Mesendoderm (in vitro differentiated cells): ENCODE results near the gene PPP4R3B.

ENCODE experiments used
- DNase-seq: peaks from one replicate; pipeline ENCODE4 v3.0.0; 2013
- H2AK5ac ChIP-seq: 2 replicates; pipeline ENCODE4 v1.6.1; 2013; ENCODE audit warnings: low read length, inconsistent platforms
- H2BK120ac ChIP-seq: 2 replicates; pipeline ENCODE4 v1.6.1; 2013; ENCODE audit warnings: low read depth, mild to moderate bottlenecking, low read length, moderate library complexity, mixed read lengths
- H2BK15ac ChIP-seq: replicated peaks from 2 replicates; pipeline ENCODE4 v1.6.1; 2013; ENCODE audit warnings: low read depth, mild to moderate bottlenecking, moderate library complexity
- H2BK5ac ChIP-seq: 2 replicates; pipeline ENCODE4 v1.6.1; 2013; ENCODE audit warnings: low read length, inconsistent platforms
- H3K18ac ChIP-seq: 2 replicates; pipeline ENCODE4 v1.6.1; 2013; ENCODE audit warnings: mild to moderate bottlenecking, low read length, mixed read lengths
- H3K23ac ChIP-seq: one replicate; pipeline ENCODE4 v1.6.1; 2013; ENCODE audit warnings: low read length
- H3K27ac ChIP-seq: 2 replicates; pipeline ENCODE4 v1.5.1; 2013; ENCODE audit warnings: low read depth, mild to moderate bottlenecking, inconsistent platforms, low read length, moderate library complexity
- H3K27me3 ChIP-seq: 2 replicates; pipeline ENCODE4 v1.6.1; 2013; ENCODE audit warnings: low read length, control low read depth, mild to moderate bottlenecking, inconsistent platforms; ENCODE audit not compliant: insufficient read depth, poor library complexity
- H3K36me3 ChIP-seq: 2 replicates; pipeline ENCODE4 v1.6.1; 2013; ENCODE audit warnings: low read length, inconsistent platforms; ENCODE audit not compliant: control insufficient read depth, insufficient read depth
- H3K4ac ChIP-seq: one replicate; pipeline ENCODE4 v1.6.1; 2013; ENCODE audit warnings: low read depth, mild to moderate bottlenecking, low read length, moderate library complexity
- H3K4me1 ChIP-seq: 2 replicates; pipeline ENCODE4 v1.6.1; 2013; ENCODE audit warnings: low read depth, low read length, inconsistent platforms; ENCODE audit not compliant: control insufficient read depth
- H3K4me2 ChIP-seq: 2 replicates; pipeline ENCODE4 v1.6.1; 2013; ENCODE audit warnings: low read length
- H3K4me3 ChIP-seq: 2 replicates; pipeline ENCODE4 v1.5.1; 2013; ENCODE audit warnings: mild to moderate bottlenecking, low read length
- H3K56ac ChIP-seq: one replicate; pipeline ENCODE4 v1.6.1; 2013; ENCODE audit warnings: low read length
- H3K79me1 ChIP-seq: 2 replicates; pipeline ENCODE4 v1.6.1; 2013; ENCODE audit warnings: low read length, inconsistent platforms
- H3K79me2 ChIP-seq: 2 replicates; pipeline ENCODE4 v1.6.1; 2013; ENCODE audit warnings: mild to moderate bottlenecking, low read length; ENCODE audit not compliant: control insufficient read depth, insufficient read depth
- H3K9ac ChIP-seq: 2 replicates; pipeline ENCODE4 v1.6.1; 2013; ENCODE audit warnings: low read length, inconsistent platforms
- H4K5ac ChIP-seq: one replicate; pipeline ENCODE4 v1.6.1; 2013; ENCODE audit warnings: low read length
- H4K8ac ChIP-seq: one replicate; pipeline ENCODE4 v1.6.1; 2013; ENCODE audit warnings: low read depth, mild to moderate bottlenecking, control low read depth, low read length, moderate library complexity
- WGBS: extraction: QIAGEN DNeasy Blood & Tissue Kit; methylation state at CpG from one replicate; pipeline ENCODE4 v1.1.7; 2013; ENCODE audit warnings: low lambda C conversion rate, missing lambda C conversion rate; ENCODE audit not compliant: insufficient coverage; ENCODE audit errors: extremely low coverage; 5-methylcytosine and 5-hydroxymethylcytosine counted together

The PPP4R3B gene

GRCh38 chr2:55524884-55525437 is 92.5 kb downstream of the PPP4R3B start:
- no peak overlapping the region for H2BK5ac ChIP-seq
- no peak overlapping the region for H2BK15ac ChIP-seq
- DNase-seq = no peak
- H3K79me1 ChIP-seq = no peaks in the 10 kb centered on the region
- H2AK5ac ChIP-seq = no peak overlapping the region
- no peak overlapping the region for H3K4me2 ChIP-seq
- H3K9ac ChIP-seq = no peak overlapping the region
- no peak overlapping the region for H3K56ac ChIP-seq
- WGBS = no CpG with 5 or more reads among the region's 5 CpGs
- H3K4me3 ChIP-seq = no peak overlapping the region
- no peak overlapping the region for H3K18ac ChIP-seq
- H3K27me3 ChIP-seq = no peaks in the 10 kb centered on the region
- H3K23ac ChIP-seq = no peak overlapping the region
- no peak overlapping the region for H2BK120ac ChIP-seq
- no peak overlapping the region for H3K4ac ChIP-seq
- H3K4me1 ChIP-seq = no peaks in the 10 kb centered on the region
- H4K5ac ChIP-seq = no peak overlapping the region
- no peak overlapping the region for H3K27ac ChIP-seq
- no peaks in the 10 kb centered on the region for H3K79me2 ChIP-seq
- H3K36me3 ChIP-seq = no peaks in the 10 kb centered on the region
- H4K8ac ChIP-seq = no peak overlapping the region

- DNase-seq = peak; percentile 35
- peak overlapping the region; percentile 92 for H3K4me2 ChIP-seq
- H2BK120ac ChIP-seq = no peak overlapping the region
- no peak overlapping the region for H3K27ac ChIP-seq
- H3K27me3 ChIP-seq = no peaks in the 10 kb centered on the region
- H3K4me1 ChIP-seq = no peaks in the 10 kb centered on the region
- H3K18ac ChIP-seq = no peak overlapping the region
- H3K36me3 ChIP-seq = no peaks in the 10 kb centered on the region
- peak overlapping the region; percentile 87 for H3K4me3 ChIP-seq
- no peak overlapping the region for H2BK5ac ChIP-seq
- H3K4ac ChIP-seq = no peak overlapping the region
- H3K23ac ChIP-seq = peak overlapping the region; percentile 76
- no peak overlapping the region for H4K5ac ChIP-seq
- H3K79me2 ChIP-seq = no peaks in the 10 kb centered on the region
- H3K9ac ChIP-seq = peak overlapping the region; percentile 81
- no peaks in the 10 kb centered on the region for H3K79me1 ChIP-seq
- H4K8ac ChIP-seq = no peak overlapping the region
- WGBS = no CpG with 5 or more reads among the region's 35 CpGs
- H3K56ac ChIP-seq = peak overlapping the region; percentile 88
- no peak overlapping the region for H2BK15ac ChIP-seq
- no peak overlapping the region for H2AK5ac ChIP-seq
Measured at GRCh38 chr2:55519938-55520885, 97.2 kb downstream of the PPP4R3B start.

- H3K27me3 ChIP-seq = no peaks in the 10 kb centered on the region
- H4K8ac ChIP-seq = no peak overlapping the region
- peak overlapping the region; percentile 87 for H3K56ac ChIP-seq
- no peak overlapping the region for H2BK120ac ChIP-seq
- no peak overlapping the region for H3K4ac ChIP-seq
- peak overlapping the region; percentile 63 for H3K9ac ChIP-seq
- H2BK5ac ChIP-seq = no peak overlapping the region
- peak overlapping the region; percentile 58 for H3K4me2 ChIP-seq
- no CpG with 5 or more reads among the region's 9 CpGs for WGBS
- H3K18ac ChIP-seq = no peak overlapping the region
- no peaks in the 10 kb centered on the region for H3K79me2 ChIP-seq
- H3K27ac ChIP-seq = peak overlapping the region; percentile 37
- H2AK5ac ChIP-seq = no peak overlapping the region
- peak; percentile 64 for DNase-seq
- peak overlapping the region; percentile 63 for H3K4me3 ChIP-seq
- no peaks in the 10 kb centered on the region for H3K4me1 ChIP-seq
- H4K5ac ChIP-seq = no peak overlapping the region
- no peak overlapping the region for H3K23ac ChIP-seq
- H3K79me1 ChIP-seq = no peaks in the 10 kb centered on the region
- H2BK15ac ChIP-seq = no peak overlapping the region
- no peaks in the 10 kb centered on the region for H3K36me3 ChIP-seq
Measured at GRCh38 chr2:55518841-55519165, 98.6 kb downstream of the PPP4R3B start.

GRCh38 chr2:55511508-55512124 is 105.8 kb downstream of the PPP4R3B start:
- WGBS = no CpG with 5 or more reads among the region's 7 CpGs
- no peak overlapping the region for H3K27ac ChIP-seq
- H2BK5ac ChIP-seq = no peak overlapping the region
- no peak overlapping the region for H2BK15ac ChIP-seq
- DNase-seq = peak; percentile 86
- H3K9ac ChIP-seq = no peak overlapping the region
- H3K79me2 ChIP-seq = no peaks in the 10 kb centered on the region
- H3K4me1 ChIP-seq = no peaks in the 10 kb centered on the region
- no peak overlapping the region for H4K8ac ChIP-seq
- H3K18ac ChIP-seq = no peak overlapping the region
- no peak overlapping the region for H3K56ac ChIP-seq
- H3K79me1 ChIP-seq = no peaks in the 10 kb centered on the region
- no peak overlapping the region for H2BK120ac ChIP-seq
- no peaks in the 10 kb centered on the region for H3K27me3 ChIP-seq
- no peak overlapping the region for H3K4me3 ChIP-seq
- H2AK5ac ChIP-seq = no peak overlapping the region
- no peak overlapping the region for H3K4me2 ChIP-seq
- no peak overlapping the region for H3K4ac ChIP-seq
- H3K36me3 ChIP-seq = no peaks in the 10 kb centered on the region
- no peak overlapping the region for H3K23ac ChIP-seq
- H4K5ac ChIP-seq = no peak overlapping the region

GRCh38 chr2:55502590-55503141 is 114.8 kb downstream of the PPP4R3B start:
- no peak overlapping the region for H3K56ac ChIP-seq
- no peaks in the 10 kb centered on the region for H3K36me3 ChIP-seq
- no peak overlapping the region for H3K23ac ChIP-seq
- no peaks in the 10 kb centered on the region for H3K4me1 ChIP-seq
- H3K4ac ChIP-seq = no peak overlapping the region
- no peak overlapping the region for H2BK5ac ChIP-seq
- no peak overlapping the region for H3K27ac ChIP-seq
- no peak overlapping the region for H2AK5ac ChIP-seq
- no peaks in the 10 kb centered on the region for H3K79me2 ChIP-seq
- H4K5ac ChIP-seq = no peak overlapping the region
- no peak for DNase-seq
- H2BK15ac ChIP-seq = no peak overlapping the region
- H3K79me1 ChIP-seq = no peaks in the 10 kb centered on the region
- H4K8ac ChIP-seq = no peak overlapping the region
- WGBS = no CpG with 5 or more reads among the region's 9 CpGs
- no peak overlapping the region for H3K18ac ChIP-seq
- no peak overlapping the region for H3K4me2 ChIP-seq
- H2BK120ac ChIP-seq = no peak overlapping the region
- H3K4me3 ChIP-seq = no peak overlapping the region
- no peaks in the 10 kb centered on the region for H3K27me3 ChIP-seq
- H3K9ac ChIP-seq = no peak overlapping the region
